HCT116 (cell line): ENCODE data around the gene PTPRJ. TPM values are rescaled to one million over a fixed set of nuclear protein-coding genes. Genes with fewer than 3 reads are reported as not detected.
A peak's percentile ranks its signal among the peaks of the same experiment; 100 is the strongest.

Source experiments
- ATAC-seq: fragments of 200-7000 bp; cut with Tn5 transposase; 2 replicates; pipeline ENCODE4 v1.9.1; 2020; ENCODE audit warnings: mild to moderate bottlenecking, moderate library complexity
- Bru-seq: library from RNA; stranded (reverse); fragments of 400-500 nt; gene quantifications from one replicate; lab custom pipeline; 2021; lab: Mats Ljungman, UMichigan
- BruChase-seq, 2 experiments: library from RNA; stranded (reverse); fragments of 400-500 nt; gene quantifications; one replicate each; lab custom pipeline; 2021; lab: Mats Ljungman, UMichigan
- BruUV-seq: library from RNA; stranded (reverse); fragments of 400-500 nt; replicated peaks from 2 replicates; lab custom pipeline; 2021; lab: Mats Ljungman, UMichigan
- CTCF ChIA-PET: fragments of 300-600 bp; sonication (Branson Sonifier 250); formaldehyde crosslinking; loops from one replicate; lab custom pipeline; 2021; ENCODE audit warnings: antibody characterized with exemption; lab: Charles Lee
- POLR2A ChIA-PET: fragments of 300-600, 350-600 bp; sonication (Branson Sonifier 250); formaldehyde crosslinking; loops from one replicate; lab custom pipeline; 2021; ENCODE audit warnings: antibody characterized with exemption; lab: Charles Lee
- RAD21 ChIA-PET, 2 experiments: fragments of 300-600 bp; sonication (Branson Sonifier 250); formaldehyde crosslinking; loops; one replicate each; lab custom pipeline; 2023; ENCODE audit warnings: low total read pairs in 2 of 2; ENCODE audit not compliant: uncharacterized antibody in 2 of 2, unreplicated experiment in 2 of 2, low non-redundant PET in 1 of 2; lab: Charles Lee
- DNase-seq: peaks from one replicate; pipeline ENCODE4 v3.0.0-alpha.2; 2010; ENCODE audit warnings: low read depth, low spot score
- H2AFZ ChIP-seq: fragments of 200-600 bp; shearing (Covaris generic), sonication (generic); 2 replicates; pipeline ENCODE4 v1.6.1; 2017; ENCODE audit warnings: low read depth, mixed run types, mixed read lengths, antibody characterized with exemption, low read length; ENCODE audit not compliant: poor library complexity, severe bottlenecking
- H3K27ac ChIP-seq: 2 replicates; pipeline ENCODE4 v1.5.1; 2012; ENCODE audit warnings: low read depth, low read length
- H3K27me3 ChIP-seq: fragments of 200-600 bp; sonication (generic); 2 replicates; pipeline ENCODE4 v1.6.1; 2016; ENCODE audit warnings: mixed run types, low read length, mixed read lengths; ENCODE audit not compliant: insufficient read depth
- H3K36me3 ChIP-seq, 2 experiments: fragments of 200-500 bp in 1 of 2; fragments of 200-600 bp in 1 of 2; sonication (Bioruptor generic) in 1 of 2; sonication (generic) in 1 of 2; 2 replicates each; pipeline versions ENCODE4 v1.5.1 to v1.6.1; 2014 to 2016; ENCODE audit warnings: low read length in 2 of 2, inconsistent platforms in 1 of 2, mixed read lengths in 1 of 2, mixed run types in 1 of 2; ENCODE audit not compliant: insufficient read depth in 2 of 2, control insufficient read depth in 1 of 2
- H3K4me1 ChIP-seq, 2 experiments: fragments of 200-600 bp in 1 of 2; sonication (generic) in 1 of 2; 2 replicates each; pipeline versions ENCODE4 v1.5.1 to v1.6.1; 2012 to 2017; ENCODE audit warnings: low read length in 2 of 2, inconsistent platforms in 1 of 2, mild to moderate bottlenecking in 1 of 2, mixed read lengths in 1 of 2, mixed run types in 1 of 2, moderate library complexity in 1 of 2; ENCODE audit not compliant: insufficient read depth in 2 of 2, control insufficient read depth in 1 of 2
- H3K4me2 ChIP-seq: fragments of 200-600 bp; sonication (generic); 2 replicates; pipeline ENCODE4 v1.6.1; 2017; ENCODE audit warnings: mixed run types, low read length, mixed read lengths
- H3K4me3 ChIP-seq, 2 experiments: fragments of 200-600 bp in 1 of 2; sonication (generic) in 1 of 2; replicated peaks in 1 of 2; 2 replicates each; pipeline ENCODE4 v1.5.1; 2011 to 2016; ENCODE audit warnings: low read length in 2 of 2, control low read depth in 1 of 2, low read depth in 1 of 2, mild to moderate bottlenecking in 1 of 2, mixed read lengths in 1 of 2, mixed run types in 1 of 2
- H3K79me2 ChIP-seq: fragments of 200-600 bp; sonication (generic); 2 replicates; pipeline ENCODE4 v1.6.1; 2017; ENCODE audit warnings: mild to moderate bottlenecking, mixed run types, low read length, moderate library complexity, mixed read lengths; ENCODE audit not compliant: insufficient read depth
- H3K9ac ChIP-seq: fragments of 200-600 bp; sonication (generic); 2 replicates; pipeline ENCODE4 v1.6.1; 2016; ENCODE audit warnings: low read length, mixed read lengths
- H3K9me2 ChIP-seq: fragments of 200-600 bp; sonication (generic), shearing (Covaris generic); 2 replicates; pipeline ENCODE4 v1.6.1; 2017; ENCODE audit warnings: mixed run types, mild to moderate bottlenecking, moderate library complexity; ENCODE audit not compliant: insufficient read depth
- H3K9me3 ChIP-seq, 2 experiments: fragments of 200-500 bp in 1 of 2; fragments of 200-600 bp in 1 of 2; sonication (Bioruptor generic) in 1 of 2; sonication (generic) in 1 of 2; 2 replicates each; pipeline ENCODE4 v1.6.1; 2014 to 2017; ENCODE audit warnings: low read length in 2 of 2, mixed read lengths in 2 of 2, inconsistent platforms in 1 of 2, low read depth in 1 of 2, mild to moderate bottlenecking in 1 of 2, mixed run types in 1 of 2, moderate library complexity in 1 of 2; ENCODE audit not compliant: control insufficient read depth in 1 of 2, insufficient read depth in 1 of 2
- H4K20me1 ChIP-seq: fragments of 200-600 bp; sonication (generic), shearing (Covaris generic); 2 replicates; pipeline ENCODE4 v1.6.1; 2017; ENCODE audit warnings: mixed run types, mild to moderate bottlenecking, moderate library complexity; ENCODE audit not compliant: insufficient read depth
- ATF3 ChIP-seq: IDR thresholded peaks from 2 replicates; pipeline ENCODE4 v1.6.1; 2012
- ELF1 ChIP-seq: IDR thresholded peaks from 2 replicates; pipeline ENCODE4 v1.6.1; 2012; ENCODE audit warnings: low read depth, borderline replicate concordance
- POLR2AphosphoS5 ChIP-seq: IDR thresholded peaks from 2 replicates; pipeline ENCODE4 v1.6.1; 2011; ENCODE audit warnings: mild to moderate bottlenecking, low read depth, low read length, moderate library complexity
- SP1 ChIP-seq: IDR thresholded peaks from 2 replicates; pipeline ENCODE4 v1.6.1; 2012; ENCODE audit warnings: low read depth
- SRF ChIP-seq: IDR thresholded peaks from 2 replicates; pipeline ENCODE4 v1.6.1; 2012; ENCODE audit warnings: low read depth
- ZNF274 ChIP-seq: fragments of 200-500 bp; sonication (Bioruptor generic); IDR thresholded peaks from 2 replicates; pipeline ENCODE4 v1.6.1; 2014; ENCODE audit warnings: mild to moderate bottlenecking, low read depth, low read length, inconsistent platforms
- intact Hi-C: fragments of 100-400 bp; cut with micrococcal nuclease; formaldehyde crosslinking; loops from 2 replicates; pipeline ENCODE4 v1.10.0; 2022
- long read RNA-seq: library from polyadenylated mRNA; unstranded; transcript quantifications from one replicate; pipeline ENCODE4 v2.0.0, GENCODE V29; 2021; ENCODE audit not compliant: unreplicated experiment
- polyA plus RNA-seq: library from polyadenylated mRNA; unstranded; fragments of >200 nt; gene quantifications from 2 replicates; pipeline ENCODE4 v1.2.1, GENCODE V29; 2012; ENCODE audit warnings: missing spikeins
- total RNA-seq: library from RNA; stranded (reverse); gene quantifications from one replicate; pipeline ENCODE4 v1.2.1, GENCODE V29; 2021; ENCODE audit not compliant: unreplicated experiment

PTPRJ gene
- total RNA-seq (19.1 TPM), Bru-seq, nascent RNA (percentile 70 among the genes with signal in this experiment), BruChase-seq, experiment 1, labeled RNA remaining after a 6-hour chase (percentile 71 among the genes with signal in this experiment), BruChase-seq, experiment 2, labeled RNA remaining after a 2-hour chase (percentile 74 among the genes with signal in this experiment)
- polyA plus RNA-seq, result 8.9 and 9.6 TPM in 2 replicates
- long read RNA-seq, partial matches to known transcripts, result 6 of 24 reads
- long read RNA-seq, other reads (novel, unspliced or antisense), result 17 of 24 reads

- intact Hi-C loops, result loop anchor here (5.0 kb wide), 1 partner anchor 33 kb away; no protein-coding TSS in a partner anchor
- CTCF ChIA-PET, result interaction anchor here (1.2 kb wide), 1 partner anchor 129 kb away, joined by 4 read pairs; no protein-coding TSS in a partner anchor
- H3K9ac ChIP-seq, result peak within 1 kb of the TSS; percentile 77
- DNase-seq, result no peak
- H3K79me2 ChIP-seq, result peaks cover 38% of the 10 kb centered on the region
- H3K36me3 ChIP-seq, result no peaks in the 10 kb centered on the region
- H3K27ac ChIP-seq, result peak within 1 kb of the TSS; percentile 74
- H2AFZ ChIP-seq, result peak within 1 kb of the TSS; percentile 5
- RAD21 ChIA-PET, result no interaction called here
- H3K9me3 ChIP-seq, result no peaks in the 10 kb centered on the region
- peaks cover 35 to 45% of the 10 kb centered on the region in 2 experiments for H3K4me1 ChIP-seq
- POLR2A ChIA-PET, result interaction anchor here (1.9 kb wide), 1 partner anchor 33 kb away, joined by 8 read pairs; no protein-coding TSS in a partner anchor
- no peaks in the 10 kb centered on the region for H3K9me2 ChIP-seq
- ATAC-seq, result peak; percentile 66
- peak within 1 kb of the TSS; percentile 61 to 76 for H3K4me3 ChIP-seq
- BruUV-seq, result no TSS peak
- H3K4me2 ChIP-seq, result peak within 1 kb of the TSS; percentile 80
- no peaks in the 10 kb centered on the region for H3K27me3 ChIP-seq
- peak; percentile 53 for TF ChIP-seq POLR2AphosphoS5
- TF ChIP-seq ELF1, result no peak
- TF ChIP-seq SP1, result no peak
- TF ChIP-seq SRF, result no peak
- no peak for TF ChIP-seq ATF3
- no peak for TF ChIP-seq ZNF274
- no peaks in the 10 kb centered on the region for H4K20me1 ChIP-seq
These were observed at the start of gene PTPRJ for GRCh38 chr11:47980088-47980906. Gene PTPRJ, plus strand, starts transcription at chr11:47980559. Its CDS starts 354 bp downstream, at chr11:47980913.
